Measurements from ENCODE around the gene NEK3. TPM values are rescaled to one million over a fixed set of nuclear protein-coding genes. Genes with fewer than 3 reads are reported as not detected.
"Not testable (repeated sequence)": the region's sequence is repeated elsewhere in the genome, so short reads cannot be mapped to it uniquely, and the experiment has no call there.

NEK3 gene
- total RNA-seq, 6 donors from 2014 or later = 4.4 to 34.6 (median 13.7) TPM

GRCh38 chr13:52169839-52170238 lies 10.4 kb upstream of the NEK3 start:
- TF ChIP-seq POLR2A (IDR thresholded peaks at IDR 0.05) (no peak), CTCF (IDR thresholded peaks at IDR 0.05) (no peak), EP300 (IDR thresholded peaks at IDR 0.05) (no peak), POLR2AphosphoS5 (IDR thresholded peaks at IDR 0.05) (no peak)
- no peaks in the 10 kb centered on the region for H3K27me3 ChIP-seq
- no peak overlapping the region for H3K4me3 ChIP-seq
- no peak for ATAC-seq (ENCODE audit: low FRiP score in 2 of 2)
- H3K36me3 ChIP-seq = peaks cover 11 to 69% (median 19%) of the 10 kb centered on the region in 4 donors
- no peak for DNase-seq
- peaks cover 0 to 6% (median 2%) of the 10 kb centered on the region in 4 donors for H3K4me1 ChIP-seq
- H3K9me3 ChIP-seq = no peaks in the 10 kb centered on the region
- H3K27ac ChIP-seq = no peak overlapping the region
- WGBS, 2 donors = 91 to 92% methylated on average over 5 of the region's 5 CpGs

GRCh38 chr13:52165411-52165810 lies 6.0 kb upstream of the NEK3 start:
- DNase-seq (no peak), ATAC-seq (ENCODE audit: low FRiP score in 2 of 2) (no peak)
- Histone ChIP-seq H3K36me3 (peaks cover 11 to 31% (median 18%) of the 10 kb centered on the region in 4 donors), H3K27ac (peak overlapping the region in 3 of 4 donors; percentile 17 to 74 (median 37)), H3K4me1 (peaks cover 9 to 21% (median 14%) of the 10 kb centered on the region in 4 donors), H3K9me3 (no peaks in the 10 kb centered on the region), H3K4me3 (no peak overlapping the region), H3K27me3 (no peaks in the 10 kb centered on the region)
- 36 to 55% methylated on average over 2 of the region's 2 CpGs for WGBS, 2 donors
- no peak for TF ChIP-seq EP300 (IDR thresholded peaks at IDR 0.05)
- no peak for TF ChIP-seq CTCF (IDR thresholded peaks at IDR 0.05)
- no peak for TF ChIP-seq POLR2A (IDR thresholded peaks at IDR 0.05)
- TF ChIP-seq POLR2AphosphoS5 (IDR thresholded peaks at IDR 0.05) = no peak

- no peak for ATAC-seq (ENCODE audit: low FRiP score in 2 of 2)
Observed at GRCh38 chr13:52164989-52165388, 5.6 kb upstream of the NEK3 start.

GRCh38 chr13:52163878-52164277 lies 4.5 kb upstream of the NEK3 start:
- Histone ChIP-seq H3K4me1 (peaks cover 15 to 29% (median 23%) of the 10 kb centered on the region in 4 donors), H3K36me3 (peaks cover 4 to 15% (median 10%) of the 10 kb centered on the region in 4 donors), H3K27ac (peak overlapping the region in 1 of 4 donors; percentile 56)
- ATAC-seq (ENCODE audit: low FRiP score in 2 of 2); H3K4me3 ChIP-seq; DNase-seq; H3K27me3 ChIP-seq; H3K9me3 ChIP-seq: not testable (repeated sequence)
- WGBS, 2 donors = 82 to 90% methylated on average over 3 of the region's 3 CpGs

More at GRCh38 chr13:52164989-52165388, 5.6 kb upstream of the NEK3 start:
- Histone ChIP-seq H3K36me3 (peaks cover 11 to 26% (median 15%) of the 10 kb centered on the region in 4 donors), H3K9me3 (no peaks in the 10 kb centered on the region), H3K4me3 (no peak overlapping the region), H3K4me1 (peaks cover 12 to 24% (median 18%) of the 10 kb centered on the region in 4 donors), H3K27me3 (no peaks in the 10 kb centered on the region), H3K27ac (peak overlapping the region in 2 of 4 donors; percentile 56 to 75)
- no peak for DNase-seq
- no peak for TF ChIP-seq CTCF (IDR thresholded peaks at IDR 0.05)
- TF ChIP-seq EP300 (IDR thresholded peaks at IDR 0.05) = no peak
- no peak for TF ChIP-seq POLR2A (IDR thresholded peaks at IDR 0.05)
- TF ChIP-seq POLR2AphosphoS5 (IDR thresholded peaks at IDR 0.05) = no peak

GRCh38 chr13:52162279-52163101 lies 3.1 kb upstream of the NEK3 start:
- H3K9me3 ChIP-seq = no peaks in the 10 kb centered on the region
- TF ChIP-seq POLR2A (IDR thresholded peaks at IDR 0.05) (no peak), CTCF (IDR thresholded peaks at IDR 0.05) (no peak), POLR2AphosphoS5 (IDR thresholded peaks at IDR 0.05) (no peak), EP300 (IDR thresholded peaks at IDR 0.05) (no peak)
- peak overlapping the region in 3 of 4 donors; percentile 57 to 66 (median 65) for H3K27ac ChIP-seq

More at GRCh38 chr13:52162279-52163101, 3.1 kb upstream of the NEK3 start:
- Histone ChIP-seq H3K27me3 (no peaks in the 10 kb centered on the region), H3K36me3 (peaks cover 0 to 4% (median 2%) of the 10 kb centered on the region in 4 donors), H3K4me3 (no peak overlapping the region), H3K4me1 (peaks cover 16 to 39% (median 27%) of the 10 kb centered on the region in 4 donors)
- no peak for DNase-seq
- 61 to 66% methylated on average over 5 of the region's 5 CpGs for WGBS, 2 donors
- no peak for ATAC-seq (ENCODE audit: low FRiP score in 2 of 2)

Data from upper lobe of left lung (tissue), 6 donors.